NOMO-1 treated with dmso at 0.1 percent for 144 hours (cell line): ENCODE data around the gene APLNR.

Source experiments
- DNase-seq: peaks from one replicate; lab custom pipeline; 2025; ENCODE audit not compliant: unreplicated experiment; lab: John Stamatoyannopoulos, UW

Gene APLNR

DNA sequence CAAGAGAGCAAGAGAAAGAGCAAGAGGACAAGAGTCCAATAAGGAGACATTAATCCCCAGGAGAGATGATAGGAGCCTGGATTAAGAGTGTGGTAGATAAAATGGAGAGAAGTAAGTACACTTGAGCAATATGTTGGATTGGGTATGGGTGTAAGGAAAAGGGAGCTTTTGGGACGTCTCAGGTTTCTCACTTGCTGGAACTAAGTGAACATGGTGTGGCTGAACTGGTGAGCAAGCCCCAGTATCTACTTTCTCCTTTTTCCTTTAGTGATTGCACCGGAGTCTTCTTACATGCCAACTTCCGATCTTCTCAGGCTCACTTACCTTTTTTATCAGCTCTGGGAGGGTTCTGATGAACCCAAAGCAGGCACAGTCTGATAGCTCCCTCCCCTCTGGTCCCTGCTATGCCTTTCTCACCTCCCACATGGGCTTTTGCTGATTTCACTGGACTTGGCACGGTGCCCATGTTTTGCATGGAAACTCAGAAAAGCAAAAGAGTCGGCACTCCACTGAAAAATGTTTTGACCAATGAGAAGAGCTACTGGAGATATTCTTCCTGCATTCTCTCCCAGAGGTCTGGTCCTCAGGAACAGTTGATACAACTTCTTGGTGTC is 14.5 kb upstream of the APLNR start:
- DNase-seq: no peak

DNA sequence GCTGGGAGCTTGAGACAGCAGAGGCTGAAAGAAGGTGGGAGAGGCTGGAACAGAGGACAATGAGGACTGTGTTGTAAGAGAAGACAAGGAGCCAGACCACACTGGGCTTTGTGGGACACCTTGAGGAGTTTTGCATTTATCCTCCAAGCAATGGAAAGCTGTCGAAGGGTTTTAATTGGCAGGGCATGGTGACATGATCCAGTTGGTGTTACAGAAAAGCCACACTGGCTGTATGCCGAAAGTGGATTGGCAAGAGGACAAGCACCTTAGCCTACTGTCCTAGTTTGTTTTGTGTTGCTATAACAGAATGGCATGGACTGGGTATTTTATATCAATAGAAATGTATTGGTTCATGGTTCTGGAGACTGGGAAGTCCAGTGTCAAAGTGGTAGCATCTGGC is 14.0 kb upstream of the APLNR start:
- DNase-seq: no peak

DNA sequence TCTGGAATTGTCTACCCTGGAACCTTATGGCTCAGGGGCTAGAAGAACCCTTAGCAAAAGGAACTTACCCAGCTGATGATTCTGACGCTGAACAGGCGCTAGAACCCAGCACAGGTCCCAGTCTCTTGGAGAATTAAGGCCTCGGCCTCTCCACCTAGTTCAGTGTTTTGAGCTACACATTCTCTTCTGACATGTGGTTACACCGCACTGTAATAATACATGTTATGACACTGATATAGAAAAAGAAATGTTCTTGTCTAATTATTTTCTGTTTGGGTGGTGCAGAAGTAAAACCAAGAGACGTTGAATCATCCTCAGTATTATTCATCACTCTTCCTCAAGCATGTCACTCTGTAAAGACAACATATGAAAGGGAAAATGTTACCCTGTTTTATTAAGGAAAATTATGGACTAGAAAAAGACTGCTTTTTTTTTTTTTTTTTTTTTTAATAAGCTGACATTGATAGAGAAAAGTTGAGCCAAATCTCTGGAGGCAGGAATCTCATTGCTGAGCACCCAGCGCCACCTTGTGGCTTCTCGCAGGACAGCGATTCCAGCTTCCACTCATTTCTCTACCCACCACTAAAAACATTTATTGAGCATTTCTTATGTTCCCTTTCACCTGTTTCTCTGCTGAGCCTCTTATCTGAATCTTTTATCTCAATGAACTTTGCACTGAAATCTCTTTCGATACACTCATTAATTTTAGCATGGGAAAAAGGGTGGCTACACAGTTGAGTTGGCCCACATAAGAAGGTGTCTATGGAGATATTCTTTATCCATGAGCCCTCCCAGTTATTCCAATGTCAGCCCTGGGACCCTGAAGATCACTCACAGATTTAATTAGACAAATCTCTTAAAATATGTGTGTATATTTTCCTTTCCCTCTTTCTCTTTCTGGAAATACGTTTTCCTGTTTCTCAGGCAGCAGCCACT is 12.6 kb upstream of the APLNR start:
- peak; percentile 27 for DNase-seq

DNA sequence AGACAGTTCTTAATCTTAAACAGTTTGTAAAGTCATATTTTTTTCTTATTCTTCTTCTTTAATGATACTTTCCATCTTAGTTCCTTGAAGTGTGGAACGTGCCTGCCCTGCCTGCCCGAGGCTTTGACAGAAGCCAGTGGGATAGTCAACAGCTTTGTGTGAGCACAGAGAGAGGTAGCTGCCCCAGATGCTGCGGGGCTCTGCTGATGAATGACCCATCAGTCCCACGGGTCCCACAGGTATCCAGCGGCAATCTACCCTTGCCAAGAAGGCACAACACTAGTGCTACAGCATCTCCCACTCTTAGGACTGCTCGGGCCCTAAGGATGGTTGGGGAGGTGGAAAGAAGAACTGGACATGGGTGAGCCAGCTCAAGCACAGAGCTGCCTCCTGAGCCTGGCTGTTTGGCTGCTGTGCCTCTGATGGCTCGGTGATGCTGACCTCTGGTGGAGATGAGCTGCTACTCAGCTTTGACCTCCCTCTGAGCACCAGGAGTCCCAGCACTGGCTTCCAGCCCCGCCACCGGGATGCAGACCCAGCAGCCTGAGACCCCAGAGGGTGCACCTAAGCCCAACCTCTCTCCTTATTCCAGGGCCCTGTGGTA is 11.8 kb upstream of the APLNR start:
- DNase-seq: peak; percentile 41

DNA sequence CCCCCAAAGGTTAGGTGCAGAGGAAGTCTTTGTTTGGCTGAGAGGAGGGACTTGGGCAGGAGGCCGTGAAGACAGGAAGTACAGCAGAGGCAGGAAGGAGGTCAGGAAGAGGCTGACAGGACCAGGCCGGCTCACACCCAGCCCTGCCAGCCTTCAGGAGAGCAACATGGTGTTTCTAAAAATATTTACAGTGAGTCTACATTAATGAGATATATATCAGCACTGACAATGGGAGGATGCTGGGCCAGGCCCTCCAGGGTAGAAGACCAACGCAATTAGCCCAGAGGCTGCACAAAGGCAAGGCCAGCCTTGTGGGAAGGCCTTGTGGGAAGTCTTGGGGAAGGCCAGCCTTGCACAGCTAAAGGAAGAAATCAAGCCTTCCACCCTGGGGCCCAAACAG is 7.9 kb upstream of the APLNR start:
- DNase-seq: no peak

DNA sequence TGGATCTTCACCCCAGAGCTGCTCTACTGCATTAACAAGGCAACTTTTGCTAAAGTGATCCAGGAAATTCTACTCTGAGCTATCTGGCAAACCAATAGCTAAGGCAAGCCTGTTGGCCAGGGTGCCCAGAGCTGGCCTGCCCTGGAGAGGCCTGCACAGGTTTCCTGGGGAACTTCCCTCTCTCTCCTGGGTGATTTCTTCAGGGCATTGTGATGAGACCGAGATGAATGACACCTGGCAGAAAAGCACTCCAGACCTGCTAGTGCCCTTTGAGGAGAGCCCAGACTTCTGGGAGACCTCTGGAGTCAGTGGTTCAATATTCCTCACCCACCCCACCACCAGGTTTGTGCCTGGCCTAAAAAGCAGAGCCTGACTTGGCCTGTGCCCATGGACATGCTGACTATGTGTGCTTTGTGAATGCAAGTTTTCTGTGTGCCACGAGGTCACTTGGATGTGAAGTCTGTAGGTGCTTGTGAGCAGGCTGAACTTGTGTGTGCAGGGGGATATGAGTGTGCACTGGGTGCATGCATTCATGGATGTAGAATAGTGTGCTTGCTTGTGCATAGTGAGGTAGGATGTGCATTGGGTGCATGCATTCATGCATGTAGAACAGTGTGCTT is 4.4 kb upstream of the APLNR start:
- no peak for DNase-seq

DNA sequence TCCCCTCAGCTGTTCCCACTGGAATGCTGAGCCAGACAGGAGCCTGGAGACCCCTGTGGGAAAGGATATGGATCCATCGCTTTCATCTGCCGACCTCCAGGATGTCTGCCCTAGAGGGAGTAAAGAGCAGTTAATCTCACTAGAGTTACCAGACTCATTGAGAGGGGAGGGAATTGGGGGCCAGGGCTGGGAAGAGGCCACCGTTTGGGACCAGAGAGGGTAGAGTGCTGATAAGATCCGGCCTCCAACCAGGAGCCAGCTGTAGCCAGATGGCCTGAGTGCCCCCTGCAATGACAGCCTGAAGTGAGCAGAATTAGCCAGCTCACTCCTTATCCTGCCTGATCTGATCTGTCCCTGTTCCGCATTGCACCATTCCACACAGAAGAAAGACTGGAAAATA is 3.7 kb upstream of the APLNR start:
- no peak for DNase-seq

DNA sequence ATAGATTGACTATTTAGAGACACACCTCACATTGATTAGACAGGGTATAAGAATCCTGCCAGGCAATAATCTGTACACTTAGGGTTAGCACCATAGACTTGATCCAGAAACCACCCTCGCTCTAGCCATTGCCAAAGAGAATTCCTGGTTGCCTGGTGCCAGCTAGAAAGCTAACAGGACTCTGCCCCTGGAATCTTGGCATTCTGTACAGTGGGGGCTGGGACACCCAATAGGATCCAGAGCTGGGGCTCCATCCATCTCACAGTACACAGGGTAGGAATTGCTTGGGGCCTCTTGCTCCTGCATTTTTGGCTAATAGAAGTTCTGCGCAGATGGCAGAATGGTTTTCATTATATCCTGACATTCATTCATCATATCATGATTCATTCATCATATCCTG is 3.0 kb upstream of the APLNR start:
- DNase-seq: no peak

DNA sequence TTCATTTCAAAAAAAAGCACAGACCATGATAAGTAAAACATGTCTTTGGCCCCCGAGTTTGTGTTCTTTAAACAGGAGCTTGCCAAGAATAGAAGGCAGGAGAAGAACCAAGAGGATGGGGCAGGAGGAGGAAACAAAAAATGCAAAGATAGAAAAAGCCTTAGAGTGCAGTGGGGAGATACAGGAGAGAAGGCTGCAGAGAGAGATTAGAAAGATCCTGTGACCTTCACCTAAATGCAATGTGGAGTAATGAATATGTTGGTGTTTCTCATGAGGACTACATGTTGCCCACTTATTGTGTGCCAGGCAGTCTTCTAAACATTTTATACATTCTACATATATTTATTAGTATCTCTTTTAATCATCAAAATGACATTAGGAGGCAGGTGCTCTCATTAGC is 2.3 kb upstream of the APLNR start:
- DNase-seq: no peak

DNA sequence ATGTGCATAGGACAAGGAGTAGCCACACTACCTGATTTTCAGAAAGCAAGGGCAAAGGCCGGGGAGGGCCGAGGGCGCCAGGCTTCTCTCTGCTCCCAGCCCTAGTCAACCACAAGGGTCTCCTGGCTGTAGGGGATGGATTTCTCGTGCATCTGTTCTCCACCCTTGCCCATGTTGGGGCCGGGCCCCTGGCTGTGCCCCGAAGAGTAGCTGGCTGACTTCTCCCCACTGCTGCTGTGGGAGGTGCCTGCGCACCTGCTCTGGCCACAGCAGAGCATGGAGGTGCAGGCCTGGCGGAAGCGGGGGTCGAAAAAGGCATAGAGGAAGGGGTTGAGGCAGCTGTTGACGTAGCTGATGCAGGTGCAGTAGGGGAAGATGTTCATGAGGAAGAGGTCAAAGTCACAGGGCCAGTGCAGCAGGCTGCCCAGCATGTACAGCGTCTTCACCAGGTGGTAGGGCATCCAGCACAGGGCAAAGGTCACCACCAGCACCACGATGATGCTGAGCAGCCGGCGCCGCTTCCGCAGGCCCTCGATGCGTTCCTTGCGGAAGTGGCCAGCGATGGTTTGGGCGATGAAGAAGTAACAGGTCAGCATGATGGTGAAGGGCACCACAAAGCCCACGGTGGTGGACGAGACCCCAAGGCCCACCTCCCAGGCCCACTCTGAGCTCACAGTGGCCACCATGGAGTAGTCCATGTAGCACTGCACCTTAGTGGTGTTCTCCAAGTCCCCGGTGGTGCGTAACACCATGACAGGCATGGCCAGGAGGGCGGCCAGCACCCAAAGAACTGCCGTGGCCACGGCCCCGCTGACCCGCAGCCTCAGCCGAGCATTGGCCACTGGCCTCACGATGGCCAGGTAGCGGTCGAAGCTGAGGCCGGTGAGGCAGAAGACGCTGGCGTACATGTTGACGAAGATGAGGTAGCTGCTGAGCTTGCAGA is 1.0 kb downstream of the APLNR start:
- no peak for DNase-seq

DNA sequence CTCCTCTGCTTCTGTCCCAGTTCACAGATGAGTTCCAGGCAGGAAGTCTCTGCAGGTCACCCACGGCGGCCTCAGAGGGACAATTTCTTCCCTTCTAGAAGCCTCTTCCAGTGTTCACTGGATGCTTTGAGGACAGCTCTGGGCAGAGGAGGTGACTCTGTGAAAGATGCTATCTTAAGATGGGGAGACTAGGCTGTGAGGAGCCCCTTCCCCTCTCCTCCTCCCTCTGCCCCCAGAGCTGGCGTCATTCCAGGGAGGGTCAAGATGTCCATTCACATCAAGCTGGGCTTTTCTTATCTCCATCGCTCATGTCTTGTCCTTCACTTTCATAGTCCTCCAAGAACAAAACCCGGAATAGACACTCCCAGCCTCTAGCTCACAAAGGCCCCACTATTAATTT is 3.3 kb downstream of the APLNR start:
- DNase-seq: no peak

DNA sequence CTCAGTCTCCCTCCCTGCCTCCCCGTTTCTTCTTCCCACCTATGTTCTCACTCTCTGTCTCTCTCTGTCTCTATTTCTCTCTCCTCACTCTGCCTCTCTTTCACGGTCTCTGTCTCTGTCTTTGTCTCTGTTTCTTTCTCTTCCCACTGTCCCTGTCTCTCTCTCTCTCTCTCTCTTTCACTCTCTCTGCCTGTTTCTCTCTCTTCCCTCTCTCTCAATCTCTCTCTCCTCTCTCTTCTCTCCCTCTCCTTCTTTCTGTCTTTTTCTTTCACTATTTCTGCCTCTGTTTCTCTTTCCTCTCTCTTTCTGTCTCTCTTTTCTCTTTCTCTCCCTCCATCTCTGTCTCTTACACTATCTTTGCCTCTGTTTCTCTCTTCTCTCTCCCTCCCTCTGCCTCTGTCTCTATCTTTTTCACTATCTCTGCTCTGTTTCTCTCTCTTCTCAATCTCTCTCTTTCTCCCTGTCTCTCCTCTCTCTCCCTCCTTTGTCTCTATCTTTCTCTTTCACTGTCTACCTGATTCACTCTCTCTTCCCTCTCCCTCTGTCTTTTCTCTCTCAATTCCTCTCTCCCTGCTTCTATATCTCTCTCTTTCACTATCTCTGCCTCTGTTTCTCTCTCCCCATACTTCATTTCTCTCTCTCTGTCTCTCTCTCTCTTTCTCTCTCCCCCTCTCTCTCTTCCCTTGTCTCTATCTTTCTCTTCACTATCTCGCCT is 5.4 kb downstream of the APLNR start:
- no peak for DNase-seq

DNA sequence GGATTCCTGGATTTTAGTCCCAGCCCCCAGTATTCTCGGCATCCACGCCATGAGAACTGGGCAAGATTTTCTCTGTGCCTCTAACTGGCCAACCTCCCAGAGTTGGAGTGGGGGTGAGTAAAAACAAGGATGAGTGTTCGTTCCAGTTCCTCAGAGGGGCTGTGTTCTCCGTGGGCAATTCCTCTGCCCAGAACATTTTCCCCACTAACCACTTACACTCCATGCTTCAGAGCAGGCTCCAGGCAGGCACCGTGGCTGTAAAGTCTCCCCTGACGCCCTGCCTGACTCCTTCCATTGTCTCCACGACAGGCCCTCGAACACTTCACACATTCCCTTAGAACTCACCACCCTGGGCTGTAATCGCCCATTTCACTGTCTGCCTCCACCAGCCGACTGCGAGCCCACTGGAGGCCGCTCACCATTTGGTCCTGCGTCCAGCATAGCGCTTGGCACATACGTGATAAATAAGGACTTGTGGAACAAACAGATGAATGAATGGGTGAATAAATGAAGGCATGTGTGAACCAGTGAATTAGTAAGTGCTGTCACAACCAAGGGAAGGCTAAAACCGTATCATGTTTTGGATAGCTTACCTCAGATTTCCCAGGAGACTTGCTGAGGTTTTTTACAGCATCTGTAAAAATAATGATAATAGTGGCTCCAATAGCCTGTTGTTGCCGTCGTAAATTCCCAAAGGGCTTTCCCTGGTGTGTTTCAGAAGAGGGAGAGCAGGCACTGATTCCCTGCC is 6.1 kb downstream of the APLNR start:
- no peak for DNase-seq

DNA sequence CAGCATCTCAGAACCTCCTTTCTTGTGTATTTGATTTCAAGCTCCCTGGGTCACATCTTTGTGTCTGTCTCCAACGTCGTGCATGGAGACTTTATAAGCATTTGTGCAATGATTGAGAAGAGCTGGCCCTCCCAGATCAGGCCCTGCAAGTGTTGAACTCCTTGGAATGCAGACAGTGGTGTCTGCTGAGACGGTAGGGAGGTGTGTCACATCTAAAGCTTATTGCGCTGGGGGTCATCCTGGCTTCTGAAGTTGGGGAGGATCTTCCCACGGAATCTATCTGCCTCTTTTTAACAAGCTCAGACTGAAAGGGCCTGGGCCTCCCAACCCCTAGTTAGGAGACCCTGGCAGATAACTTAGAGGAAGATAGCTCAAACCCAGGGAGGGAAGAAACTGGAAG is 6.7 kb downstream of the APLNR start:
- no peak for DNase-seq

DNA sequence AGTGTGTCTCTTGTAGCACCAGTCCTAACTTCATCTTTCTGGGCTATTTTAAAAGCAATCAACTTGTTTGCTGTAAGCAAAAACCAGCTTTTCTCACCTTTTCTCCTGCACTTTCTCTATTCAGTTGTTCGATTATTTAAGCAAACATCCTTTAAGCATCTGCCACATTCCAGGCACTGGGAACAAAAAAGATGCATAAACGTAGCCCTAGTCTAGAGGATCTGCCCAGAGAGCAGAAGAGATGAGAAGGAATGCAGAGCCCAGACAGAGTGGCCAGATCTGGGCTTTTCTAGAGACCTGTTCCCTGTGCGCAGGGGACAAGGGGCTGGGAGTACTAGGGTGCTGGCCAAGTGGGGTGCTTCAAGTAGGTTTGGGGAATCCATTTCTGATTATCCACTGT is 8.4 kb downstream of the APLNR start:
- no peak for DNase-seq

DNA sequence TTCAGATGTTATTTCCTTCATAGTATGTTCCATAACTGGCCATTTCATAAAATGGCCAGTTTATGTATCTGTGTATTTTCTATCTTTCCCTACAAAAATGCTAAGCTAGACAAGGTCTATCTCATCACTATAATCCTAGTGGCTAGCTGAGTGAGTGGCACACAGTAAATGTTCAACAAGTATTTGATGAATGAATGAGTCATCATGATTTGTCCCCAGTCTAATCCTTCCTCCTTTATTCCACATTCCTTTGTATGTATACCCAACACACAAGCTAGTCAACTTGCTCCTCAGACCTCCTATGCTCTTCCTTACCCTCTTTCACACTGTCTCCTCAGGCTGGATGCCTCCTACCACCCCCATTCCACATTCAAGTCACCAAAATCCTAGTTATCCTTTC is 12.5 kb downstream of the APLNR start:
- no peak for DNase-seq

DNA sequence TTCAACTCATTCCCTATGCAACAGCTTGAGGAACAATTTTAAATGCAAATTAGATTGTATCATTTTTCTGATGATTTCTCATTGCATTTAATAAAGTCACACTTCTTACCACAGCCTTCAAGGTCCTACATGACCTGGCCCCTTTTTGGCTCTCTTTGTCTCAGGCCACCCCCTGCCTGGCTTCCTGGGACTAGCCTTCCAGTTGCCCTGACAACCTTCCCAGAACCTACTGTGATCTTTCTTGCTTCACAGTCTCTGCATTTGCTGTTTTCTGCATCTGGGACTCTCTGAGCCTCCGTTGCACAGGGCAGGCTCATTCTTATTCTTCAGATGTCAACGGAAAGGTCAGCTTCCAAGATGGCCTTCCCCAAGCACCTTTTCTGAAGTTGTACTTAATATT is 12.9 kb downstream of the APLNR start:
- no peak for DNase-seq

DNA sequence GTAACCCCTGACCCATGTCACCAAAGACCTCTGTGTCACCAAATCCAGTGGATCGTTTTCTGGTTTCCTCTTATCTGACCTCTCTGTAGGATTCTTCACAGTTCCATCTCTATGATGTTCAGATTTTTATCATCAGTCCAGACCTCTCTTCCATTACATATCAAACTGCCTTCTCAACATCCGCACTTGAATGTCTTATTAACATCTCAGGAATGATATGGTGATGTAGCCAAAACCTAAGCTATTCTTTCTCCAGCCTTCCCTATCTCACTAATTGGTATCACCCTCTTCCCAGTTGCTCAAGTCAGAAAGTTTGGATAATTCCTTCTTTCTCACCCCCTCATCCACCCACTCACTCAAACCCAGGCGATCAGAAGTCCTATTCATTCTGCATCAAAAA is 13.4 kb downstream of the APLNR start:
- DNase-seq: no peak

DNA sequence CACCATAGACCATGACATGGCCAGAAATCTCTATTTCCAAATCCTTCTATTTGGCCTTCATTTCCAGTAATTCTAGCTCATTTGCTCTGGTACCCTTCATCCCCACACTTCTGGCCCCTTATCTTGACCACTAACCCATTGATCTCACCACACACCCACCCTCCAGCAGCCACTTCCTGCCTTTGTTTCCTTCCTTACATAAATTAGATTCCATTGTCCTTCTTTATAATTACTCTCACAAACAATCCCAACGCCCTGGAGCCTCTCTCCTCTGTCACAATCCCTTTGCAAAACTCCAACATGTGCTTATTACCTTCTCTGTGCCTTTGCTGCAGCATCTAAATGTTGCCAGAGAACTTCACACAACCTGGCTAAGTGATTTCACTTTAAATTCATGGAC is 14.8 kb downstream of the APLNR start:
- DNase-seq: no peak
